ENCODE data around the gene MIAT. TPM values are rescaled to one million over a fixed set of nuclear protein-coding genes. Genes with fewer than 3 reads are reported as not detected.

The MIAT gene
- total RNA-seq, 1 experiment from 2014 or later = 0.10 TPM

DNA sequence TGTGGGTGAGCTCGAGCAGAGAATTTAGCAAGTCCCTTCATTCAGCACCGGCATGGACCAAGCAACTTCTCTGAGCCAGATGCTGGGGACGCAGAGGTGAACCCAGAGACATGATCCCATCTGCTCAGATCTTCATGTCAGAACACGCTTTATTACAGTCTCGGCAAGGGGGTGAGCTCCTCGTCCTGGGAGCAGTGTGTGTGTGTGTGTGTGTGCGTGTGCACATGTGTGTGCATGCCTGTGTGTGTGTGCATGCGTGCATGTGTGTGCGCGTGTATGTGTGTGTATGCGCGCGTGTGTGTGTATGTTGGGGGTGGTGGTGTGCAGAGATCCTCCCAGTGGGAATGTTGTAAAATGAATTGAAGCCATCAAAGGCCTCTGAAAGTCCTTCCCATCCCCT lies 9.8 kb downstream of the MIAT start:
- no peak for DNase-seq (ENCODE audit: low read depth)

DNA sequence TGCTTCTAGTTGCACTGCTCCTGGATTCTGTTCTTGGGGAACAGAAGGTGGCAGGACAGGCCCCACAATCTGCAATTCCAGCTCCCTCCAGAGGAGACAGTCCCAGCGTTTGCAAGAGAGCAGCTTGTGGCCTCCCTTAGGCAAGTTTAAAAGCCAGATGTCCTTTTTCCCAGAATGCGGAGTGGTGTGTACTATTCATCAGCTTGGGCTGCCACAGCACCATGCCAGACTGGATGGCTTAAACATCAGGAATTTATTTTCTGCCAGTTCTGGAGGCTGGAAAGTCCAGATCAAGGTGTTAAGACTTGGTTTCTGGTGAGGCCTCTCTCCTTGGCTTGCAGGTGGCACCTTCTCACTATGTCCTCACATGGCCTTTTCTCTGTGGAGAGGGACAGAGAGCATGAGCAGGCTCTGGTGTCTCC lies 11.7 kb downstream of the MIAT start:
- DNase-seq (ENCODE audit: low read depth) = peak; percentile 53

DNA sequence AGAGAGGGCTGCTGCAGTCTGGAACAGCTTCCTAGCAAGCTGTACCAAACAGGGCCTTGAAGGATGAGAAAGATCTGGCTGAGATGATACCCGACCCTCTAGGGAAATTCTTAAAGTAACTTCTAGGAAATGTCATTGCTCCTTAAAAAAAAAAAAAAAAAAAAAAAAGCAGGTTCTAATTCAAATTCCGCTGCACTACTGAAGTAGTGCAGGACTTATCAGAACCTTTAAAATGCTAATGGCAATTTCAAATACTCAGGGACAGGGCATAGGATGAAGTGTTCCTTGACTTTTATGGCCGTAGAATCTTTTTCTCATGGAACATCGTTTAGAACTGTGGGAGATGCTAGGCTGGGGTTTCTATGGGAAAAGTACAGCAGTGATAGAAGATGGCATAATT lies 13.1 kb downstream of the MIAT start:
- no peak for DNase-seq (ENCODE audit: low read depth)

DNA sequence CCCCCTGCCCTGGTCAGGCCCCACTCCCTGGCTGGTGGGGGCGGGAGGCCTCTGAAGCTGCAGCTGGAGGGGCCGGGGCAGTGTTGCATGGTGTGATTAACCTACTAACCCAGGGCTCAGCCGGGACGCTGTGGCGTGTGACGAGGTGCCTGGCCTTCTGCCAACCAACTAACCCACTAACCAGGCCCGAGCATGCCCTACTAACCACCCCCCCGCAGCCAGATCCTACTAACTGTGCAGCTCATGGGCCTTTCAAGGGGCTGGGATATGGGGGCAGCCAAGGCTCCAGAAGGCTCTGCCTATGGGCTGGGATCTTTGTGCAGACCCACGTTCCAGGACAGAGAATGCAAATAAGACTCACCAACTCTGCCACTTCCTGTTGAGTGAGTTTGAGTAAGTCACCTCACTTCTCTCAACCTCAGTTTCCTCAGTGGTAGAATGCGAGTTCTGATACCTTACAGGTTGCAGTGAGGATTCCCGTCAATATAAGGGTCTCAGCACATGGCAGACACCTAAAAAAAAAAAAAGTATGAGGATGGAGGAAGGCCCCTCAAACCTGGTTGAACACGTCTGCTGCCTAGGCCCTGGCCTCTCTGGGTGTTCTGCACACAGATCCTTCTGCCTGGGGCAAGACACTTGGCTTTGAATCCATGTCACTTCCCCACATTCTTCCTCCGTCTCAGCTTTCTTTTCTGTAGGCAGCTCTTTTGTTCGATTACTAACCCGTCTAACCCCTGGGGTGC lies 14.1 kb downstream of the MIAT start:
- DNase-seq (ENCODE audit: low read depth) = no peak

DNA sequence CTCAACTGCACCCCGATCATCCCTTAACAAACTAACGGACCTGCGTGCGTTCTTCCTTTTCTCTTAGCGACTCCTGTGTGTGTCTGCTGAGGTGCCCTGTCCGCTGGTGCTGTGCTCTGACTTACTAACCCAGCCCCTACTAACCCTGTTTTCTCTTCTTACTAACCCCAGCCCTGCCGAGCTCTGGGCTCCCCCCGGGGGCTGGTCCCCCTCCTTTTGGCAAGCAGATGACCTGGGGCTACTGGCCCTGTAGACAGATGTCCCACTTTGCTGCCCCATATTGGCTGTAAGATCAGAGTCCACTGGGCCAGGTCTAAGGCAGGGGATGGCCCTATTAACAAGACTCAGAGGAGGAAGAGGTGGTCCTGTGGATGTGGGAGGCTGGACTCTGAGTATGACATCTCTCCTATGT lies 14.7 kb downstream of the MIAT start:
- no peak for DNase-seq (ENCODE audit: low read depth)

DNA sequence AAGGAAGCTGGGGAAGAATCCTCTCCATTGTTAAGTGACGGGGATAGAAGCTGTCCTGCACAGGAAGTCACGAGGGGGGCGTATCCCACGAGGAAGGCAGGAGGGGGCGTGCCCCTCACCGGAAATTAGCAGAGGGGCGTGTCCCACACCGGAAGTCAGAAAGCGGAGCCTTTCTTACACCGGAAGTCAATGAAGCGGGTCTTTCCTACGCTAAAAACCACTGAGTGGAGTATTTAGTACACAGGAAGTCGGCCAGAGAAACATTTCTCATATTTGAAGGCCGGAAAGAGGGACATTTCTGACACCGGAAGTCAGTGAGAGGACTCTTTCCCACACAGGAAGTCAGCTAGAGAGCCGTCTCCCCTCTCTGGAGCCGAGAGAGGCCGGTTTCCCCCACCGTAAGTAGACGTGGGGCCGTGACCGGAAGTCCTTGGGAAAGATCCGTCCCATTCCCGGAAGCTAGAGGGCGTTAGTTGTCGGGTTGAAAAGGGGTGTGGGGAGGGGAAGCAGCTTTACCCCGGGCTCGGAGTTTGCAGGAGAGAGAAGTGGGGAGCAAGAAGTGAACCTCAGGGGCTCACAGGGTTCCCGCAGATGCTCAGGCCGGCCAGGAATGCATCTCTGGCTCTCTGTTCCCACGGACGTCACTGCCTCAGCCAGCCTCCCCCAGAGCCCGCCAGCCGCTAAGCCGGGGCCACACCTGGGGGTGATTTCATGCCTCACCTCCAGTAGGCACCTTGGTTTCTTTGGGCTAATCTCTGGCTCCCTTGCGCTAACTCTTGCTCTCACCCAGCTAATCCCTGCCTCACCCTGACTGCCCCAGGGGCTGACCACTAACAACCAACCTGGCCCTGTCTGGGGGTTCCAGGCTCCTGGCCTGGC lies 15.4 kb downstream of the MIAT start:
- DNase-seq (ENCODE audit: low read depth) = peak; percentile 96

DNA sequence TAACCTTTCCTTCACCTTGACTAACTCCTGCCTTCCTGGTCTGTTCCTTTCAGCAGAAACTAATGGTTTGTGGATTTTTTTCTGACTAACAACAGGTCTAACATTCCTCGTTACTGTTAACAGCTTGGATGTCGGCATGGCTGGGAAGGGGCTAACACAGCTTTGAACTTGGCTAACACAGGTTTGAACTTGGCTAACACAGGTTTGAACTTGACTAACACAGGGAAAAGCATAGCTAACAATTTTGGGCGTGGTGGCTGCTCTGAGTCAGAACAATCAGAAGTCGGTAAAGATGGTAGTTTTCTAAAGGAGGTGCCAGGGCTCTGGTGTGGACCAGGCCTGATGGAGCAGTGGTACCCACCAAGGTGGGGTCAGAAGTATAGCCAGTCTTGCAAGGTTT lies 16.1 kb downstream of the MIAT start:
- DNase-seq (ENCODE audit: low read depth) = peak; percentile 12

DNA sequence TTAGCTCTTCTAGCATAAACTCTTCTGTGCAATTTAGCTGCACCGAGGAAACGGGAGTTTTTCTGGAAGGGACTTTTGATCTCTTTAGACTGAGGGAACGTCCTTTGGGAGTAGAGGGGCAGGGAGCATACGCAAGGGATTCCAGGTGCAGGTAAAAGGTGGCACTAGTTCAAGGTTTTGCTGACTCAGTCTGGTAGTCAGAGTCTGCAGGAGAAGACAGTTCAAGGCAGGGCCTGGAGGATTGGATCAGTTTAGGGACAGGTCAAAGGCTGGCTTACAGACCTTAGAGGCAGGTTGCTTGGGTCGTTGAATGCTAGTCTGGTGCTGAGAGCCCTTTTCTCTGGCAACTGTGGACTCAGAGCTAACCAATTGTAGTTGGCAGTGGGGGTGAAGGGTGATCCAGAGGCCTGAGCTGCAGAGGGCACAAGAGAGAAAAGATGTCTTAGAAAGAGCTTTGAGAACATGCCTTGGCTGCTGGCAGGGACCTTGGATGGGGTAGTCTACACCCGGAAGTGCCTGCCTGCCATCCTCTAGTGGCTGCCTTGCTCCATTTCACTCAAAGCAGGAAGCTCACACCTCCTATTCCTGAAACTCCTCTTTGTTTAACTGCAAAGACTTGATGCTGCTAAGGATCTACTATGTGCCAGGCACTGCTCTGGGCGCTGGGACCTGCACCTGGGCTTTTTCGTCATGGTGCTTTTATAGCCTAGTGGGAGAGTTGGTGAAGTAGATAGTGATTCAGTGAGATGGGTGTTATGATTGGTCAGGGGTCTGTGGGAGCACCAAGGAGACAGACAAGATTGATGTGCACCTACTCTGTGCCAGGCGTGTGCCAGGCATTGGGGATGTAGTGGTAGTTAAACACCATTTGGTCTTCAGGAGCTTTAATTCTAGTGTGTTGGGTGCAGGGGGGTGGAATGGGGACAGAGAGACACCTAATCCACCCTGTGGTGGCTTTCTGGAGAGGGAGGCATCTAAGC lies 17.1 kb downstream of the MIAT start:
- no peak for DNase-seq (ENCODE audit: low read depth)

DNA sequence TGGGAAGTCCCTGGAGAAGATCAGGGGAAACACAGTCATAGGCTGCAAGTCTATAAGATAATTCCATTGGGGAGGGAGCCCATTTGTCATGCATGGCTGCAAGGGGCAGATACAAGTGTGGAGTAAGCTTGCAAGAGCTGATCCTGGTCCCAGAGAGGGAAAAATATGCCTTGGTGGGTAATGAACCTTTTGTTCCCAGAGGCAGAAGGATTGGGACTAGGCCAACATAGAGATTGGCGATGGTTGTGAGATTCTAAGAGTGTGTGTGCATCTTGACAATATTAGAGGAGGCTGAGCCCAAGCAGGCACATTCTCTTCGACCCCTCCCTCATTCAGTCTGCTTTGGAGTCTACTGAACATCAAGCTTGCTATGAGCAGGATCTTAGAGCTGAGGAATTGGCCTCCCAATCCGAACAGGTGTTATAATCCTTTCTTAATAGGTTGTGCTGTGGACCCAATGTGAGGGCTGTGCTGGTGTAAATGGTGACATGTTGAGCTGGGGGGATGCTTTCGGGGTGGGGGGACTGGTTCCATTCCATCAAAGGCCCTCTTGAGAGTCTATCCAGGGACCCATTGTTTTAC lies 18.4 kb downstream of the MIAT start:
- no peak for DNase-seq (ENCODE audit: low read depth)

DNA sequence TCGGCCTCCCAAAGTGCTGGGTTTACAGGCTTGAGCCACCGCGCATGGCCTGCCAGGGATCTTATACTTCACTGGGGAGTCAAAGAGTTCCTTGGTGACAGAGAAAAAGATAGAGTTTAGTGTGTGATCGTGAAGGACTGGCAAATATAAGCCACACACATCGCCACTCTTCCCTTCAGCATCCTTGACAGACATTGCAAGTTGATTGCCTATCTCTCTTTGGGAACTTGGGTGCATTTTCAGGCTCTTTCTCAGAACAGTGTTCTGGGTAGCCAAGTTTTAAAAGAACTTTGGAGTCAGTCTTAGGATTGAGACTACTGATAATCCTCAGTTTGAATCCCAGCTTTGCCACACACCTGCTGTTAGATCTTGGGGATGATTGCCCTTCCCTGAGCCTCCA lies 19.8 kb downstream of the MIAT start:
- DNase-seq (ENCODE audit: low read depth) = no peak

DNA sequence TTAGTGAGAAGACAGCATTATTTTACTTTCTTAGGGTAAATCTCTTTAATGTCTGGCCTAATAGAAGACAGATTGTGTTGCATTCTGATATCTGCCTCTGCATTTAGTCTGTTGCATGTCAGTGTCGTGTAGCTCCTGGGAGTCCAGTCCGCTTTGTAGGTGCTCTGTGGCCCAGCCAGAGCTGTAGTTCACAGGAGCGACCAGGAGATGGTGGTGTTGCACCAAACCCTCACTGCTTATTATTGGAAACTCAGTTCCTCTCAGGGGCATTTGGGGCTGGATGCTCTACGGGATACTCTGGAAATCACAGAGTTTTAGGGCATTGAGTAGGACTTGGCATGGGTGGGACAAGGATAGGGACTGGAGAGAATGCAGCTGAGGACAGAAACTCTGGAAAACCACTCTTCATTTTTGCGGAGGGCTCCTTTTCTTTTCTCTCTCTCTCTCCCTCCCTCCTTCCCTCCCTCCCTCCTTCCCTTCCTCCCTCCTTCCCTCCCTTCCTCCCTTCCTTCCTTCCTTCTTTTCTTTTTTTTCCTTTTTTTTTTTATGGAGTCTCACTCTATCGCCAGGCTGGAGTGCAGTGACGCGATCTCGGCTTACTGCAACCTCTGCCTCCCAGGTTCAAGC lies 21.7 kb downstream of the MIAT start:
- peak; percentile 73 for DNase-seq (ENCODE audit: low read depth)

DNA sequence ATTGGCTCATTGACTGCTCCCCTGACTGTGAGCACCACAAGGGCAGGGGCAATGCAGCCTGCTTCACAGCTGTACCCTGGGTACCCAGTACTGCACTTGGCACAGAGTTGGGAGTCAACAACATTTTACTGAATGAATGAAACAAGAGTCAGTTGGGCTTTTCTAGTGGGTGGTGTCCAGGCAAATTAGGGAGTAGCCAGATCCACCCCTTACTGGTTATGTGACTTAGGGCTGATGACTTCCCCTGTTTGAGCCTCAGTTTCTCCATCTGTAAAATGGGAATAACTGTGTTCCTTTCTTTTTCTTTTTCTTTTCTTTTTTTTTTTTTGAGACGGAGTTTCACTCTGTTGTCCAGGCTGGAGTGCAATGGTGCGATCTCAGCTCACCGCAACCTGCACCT lies 23.1 kb downstream of the MIAT start:
- no peak for DNase-seq (ENCODE audit: low read depth)

DNA sequence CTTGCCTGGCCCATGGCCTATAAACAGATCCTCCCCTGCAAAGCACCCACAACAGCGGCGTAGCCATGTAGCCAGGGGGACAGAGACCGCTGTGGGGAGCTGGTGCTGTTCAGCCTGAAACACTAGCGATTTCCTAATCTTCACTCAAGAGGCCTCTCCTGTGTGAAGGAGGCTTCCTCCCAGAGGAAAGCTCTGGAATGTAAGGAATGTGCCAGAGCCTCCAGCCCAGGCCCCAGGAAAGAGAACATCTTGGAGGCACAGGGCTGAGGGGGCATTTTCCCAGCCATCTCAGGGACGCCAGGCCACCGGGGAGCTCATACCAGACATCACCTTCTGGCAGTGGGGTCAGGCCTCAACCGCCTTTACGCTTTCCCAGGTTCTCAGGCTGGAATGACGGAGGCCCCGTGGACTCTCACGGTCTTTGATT lies 24.0 kb downstream of the MIAT start:
- peak; percentile 22 for DNase-seq (ENCODE audit: low read depth)

DNA sequence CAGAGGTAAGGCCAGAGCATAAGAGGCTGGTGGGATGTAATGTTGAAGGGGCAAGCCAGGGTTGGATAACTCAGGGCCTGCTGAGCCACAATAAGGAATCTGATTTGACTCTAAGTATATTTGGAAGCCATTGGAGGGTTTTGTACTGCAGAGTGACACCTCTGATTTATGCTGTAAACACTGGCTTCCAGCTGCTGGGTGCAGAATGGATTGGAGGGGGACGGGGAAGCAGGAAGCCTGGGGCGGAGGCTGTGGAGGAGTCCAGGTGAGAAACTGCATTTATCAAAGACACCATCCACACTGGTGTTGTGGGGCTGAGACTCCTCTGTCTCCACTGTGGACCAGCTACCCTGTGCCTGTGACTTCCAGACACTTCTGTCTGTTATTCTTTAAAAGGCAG lies 26.8 kb downstream of the MIAT start:
- no peak for DNase-seq (ENCODE audit: low read depth)

DNA sequence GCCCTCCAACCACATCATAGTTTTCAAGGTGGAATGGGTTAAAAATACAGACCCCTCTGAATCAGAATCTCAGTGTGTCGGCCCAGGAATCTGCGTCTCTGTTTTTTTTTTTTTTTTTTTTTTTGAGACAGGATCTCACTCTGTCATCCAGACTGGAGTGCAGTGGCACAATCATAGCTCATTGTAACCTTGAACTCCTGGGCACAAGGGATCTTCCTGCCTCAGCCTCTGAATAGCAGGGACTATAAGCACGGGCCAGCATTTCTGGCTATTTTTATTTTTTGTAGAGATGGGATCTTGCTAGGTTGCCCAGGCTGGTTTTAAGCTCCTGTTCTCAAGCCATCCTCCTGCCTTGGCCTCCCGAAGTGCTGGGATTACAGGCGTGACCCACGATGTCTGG lies 28.2 kb downstream of the MIAT start:
- DNase-seq (ENCODE audit: low read depth) = no peak

DNA sequence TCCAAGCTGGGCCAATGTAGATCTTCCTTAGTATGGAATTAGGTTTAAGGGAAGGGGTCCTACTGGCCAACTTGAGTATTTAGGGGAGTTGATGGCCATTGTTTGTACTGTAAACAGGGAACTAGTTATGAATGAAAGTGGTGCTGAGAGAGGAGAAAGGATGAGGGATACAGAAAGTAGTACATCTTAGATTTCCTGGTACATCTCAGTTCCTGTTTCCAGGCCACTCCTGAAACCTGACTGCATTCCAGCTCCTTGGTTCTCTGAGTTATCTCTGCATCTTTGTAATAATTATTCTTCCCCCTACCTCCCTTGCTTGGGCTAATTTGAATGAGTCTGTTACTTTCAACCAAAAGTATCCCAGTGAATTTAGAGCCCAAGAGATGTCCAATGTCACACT lies 30.1 kb downstream of the MIAT start:
- DNase-seq (ENCODE audit: low read depth) = no peak

DNA sequence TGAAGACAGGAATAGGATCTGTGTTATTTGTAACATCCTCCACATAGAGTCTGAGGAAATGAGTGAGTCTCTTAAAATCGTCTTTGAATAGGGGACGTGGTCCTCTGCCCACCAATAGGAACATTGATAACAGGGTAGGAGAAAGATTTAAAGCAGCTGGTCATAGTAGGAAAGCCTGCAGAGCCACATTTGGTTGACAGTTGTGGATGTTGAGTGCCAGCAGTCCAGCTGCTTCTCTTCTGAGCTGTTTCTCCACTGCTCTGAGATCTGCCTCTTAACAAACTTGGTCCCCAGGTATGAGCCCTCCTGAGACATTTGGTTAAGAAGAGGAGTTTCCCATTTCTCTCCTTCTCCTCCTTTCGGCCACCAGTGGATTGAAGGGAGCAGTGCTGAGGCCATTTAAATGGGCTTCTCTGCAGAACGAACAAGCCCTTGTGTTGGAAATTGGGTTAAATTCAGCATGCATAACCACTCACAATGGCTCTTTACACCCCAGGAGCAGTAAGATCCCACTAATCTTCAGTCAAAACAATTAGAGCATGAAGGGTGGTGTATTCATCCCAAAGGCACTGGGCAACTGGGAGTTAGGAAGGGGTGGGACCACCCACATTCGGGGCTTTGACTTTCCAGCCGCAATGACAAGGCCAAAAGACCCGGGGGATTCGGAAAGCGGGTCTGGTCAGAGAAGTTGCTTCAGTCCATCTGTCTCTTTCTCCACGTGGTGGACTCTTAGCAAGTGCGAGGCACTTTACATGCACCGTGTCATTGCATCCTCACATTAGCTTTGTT lies 32.3 kb downstream of the MIAT start:
- DNase-seq (ENCODE audit: low read depth) = no peak

DNA sequence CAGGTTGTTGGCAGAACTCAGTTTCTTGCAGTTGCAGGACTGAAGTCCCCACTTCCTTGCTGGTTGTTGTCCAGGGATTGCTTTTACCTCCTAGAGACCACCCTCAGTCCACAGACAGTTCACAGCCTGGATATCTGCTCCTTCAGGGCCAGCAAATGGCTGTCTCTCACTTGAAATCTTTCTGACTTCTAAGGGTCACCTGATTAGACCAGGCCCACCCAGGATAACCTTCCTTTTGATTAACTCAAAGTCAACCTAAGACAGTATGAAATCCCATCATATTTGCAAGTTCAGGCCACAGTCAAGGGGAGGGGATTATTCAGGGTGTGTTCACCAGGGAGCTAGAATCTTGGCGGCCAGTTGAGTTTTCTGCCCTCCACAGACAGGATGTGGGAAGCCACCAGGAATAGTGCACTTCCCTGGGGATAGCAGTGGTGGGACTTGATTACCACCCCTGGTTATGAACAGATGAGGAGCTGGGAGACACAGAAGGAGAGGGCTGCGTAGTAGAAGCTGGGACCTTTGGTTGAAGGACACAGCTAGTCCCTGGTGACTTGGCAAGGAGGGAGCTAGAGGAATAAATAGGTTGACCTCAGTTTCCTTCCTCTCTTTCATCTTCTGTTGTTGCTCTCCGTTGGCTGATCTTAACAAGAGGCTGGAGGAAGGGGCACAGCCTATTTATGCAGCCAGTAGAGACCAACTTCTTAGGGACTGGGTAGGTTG lies 33.4 kb downstream of the MIAT start:
- DNase-seq (ENCODE audit: low read depth) = peak; percentile 25

DNA sequence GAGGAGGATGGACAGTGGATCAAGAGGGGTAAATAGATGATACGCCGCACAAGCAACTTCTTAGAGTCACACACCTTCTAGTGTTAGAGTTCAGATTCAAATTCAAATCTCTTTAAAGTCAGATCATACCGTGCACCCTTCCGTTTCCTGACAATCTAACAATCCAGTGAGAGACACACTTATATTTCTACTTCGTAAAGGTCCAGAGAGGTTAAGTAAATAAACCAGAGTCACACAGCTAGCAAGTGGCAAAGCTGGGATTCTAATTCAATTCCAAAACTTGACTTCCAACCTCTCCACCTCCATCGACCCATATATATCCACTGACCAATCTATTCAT lies 34.0 kb downstream of the MIAT start:
- no peak for DNase-seq (ENCODE audit: low read depth)
